Stimulated activated naive CD8-positive, alpha-beta T cell treated with anti-CD3 and anti-CD28 coated beads, Interleukin-15, Interleukin-2, amounts not matched to agents 100 ng/mL and 50 ng/mL, for 24 hours (primary cell): Measurements from ENCODE around the gene UBIAD1.

Source experiments
- H3K27ac Mint-ChIP-seq: one replicate; pipeline ENCODE4 v1.8.0; 2021; ENCODE audit warnings: mild to moderate bottlenecking, mixed read lengths
- H3K27me3 Mint-ChIP-seq: one replicate; pipeline ENCODE4 v1.8.0; 2021; ENCODE audit warnings: mixed read lengths
- H3K36me3 Mint-ChIP-seq: one replicate; pipeline ENCODE4 v1.8.0; 2021; ENCODE audit warnings: low read depth, mixed read lengths
- H3K4me1 Mint-ChIP-seq: one replicate; pipeline ENCODE4 v1.8.0; 2021; ENCODE audit warnings: low read depth, mixed read lengths
- H3K4me3 Mint-ChIP-seq: one replicate; pipeline ENCODE4 v1.8.0; 2021; ENCODE audit warnings: mild to moderate bottlenecking, mixed read lengths
- H3K9me3 Mint-ChIP-seq: one replicate; pipeline ENCODE4 v1.8.0; 2021; ENCODE audit warnings: mixed read lengths

UBIAD1 gene

GRCh38 chr1:11272832-11273594 is at the start of gene UBIAD1:
Gene UBIAD1 (plus strand): TSS chr1:11273198. CDS start chr1:11273532, 334 bp downstream.
- H3K27ac Mint-ChIP-seq = peak within 1 kb of the TSS; percentile 90
- peaks cover 26% of the 10 kb centered on the region for H3K36me3 Mint-ChIP-seq
- peak within 1 kb of the TSS; percentile 97 for H3K4me3 Mint-ChIP-seq
- H3K9me3 Mint-ChIP-seq = no peaks in the 10 kb centered on the region
- H3K4me1 Mint-ChIP-seq = peaks cover 35% of the 10 kb centered on the region
- no peaks in the 10 kb centered on the region for H3K27me3 Mint-ChIP-seq

GRCh38 chr1:11227106-11228077 is 45.6 kb upstream of the UBIAD1 start:
- Mint-ChIP-seq H3K9me3 (no peaks in the 10 kb centered on the region), H3K27me3 (no peaks in the 10 kb centered on the region), H3K4me1 (peaks cover 23% of the 10 kb centered on the region), H3K27ac (peak overlapping the region; percentile 21), H3K4me3 (no peak overlapping the region), H3K36me3 (peaks cover 73% of the 10 kb centered on the region)

GRCh38 chr1:11229203-11229602 is 43.8 kb upstream of the UBIAD1 start:
- Mint-ChIP-seq H3K27me3 (no peaks in the 10 kb centered on the region), H3K9me3 (no peaks in the 10 kb centered on the region), H3K4me1 (peaks cover 23% of the 10 kb centered on the region), H3K36me3 (peaks cover 78% of the 10 kb centered on the region), H3K4me3 (no peak overlapping the region), H3K27ac (no peak overlapping the region)

- Mint-ChIP-seq H3K27me3 (no peaks in the 10 kb centered on the region), H3K4me1 (peaks cover 9% of the 10 kb centered on the region), H3K27ac (no peak overlapping the region), H3K9me3 (no peaks in the 10 kb centered on the region), H3K36me3 (peaks cover 74% of the 10 kb centered on the region), H3K4me3 (no peak overlapping the region)
Observed at GRCh38 chr1:11233208-11233607, 39.8 kb upstream of the UBIAD1 start.

GRCh38 chr1:11237356-11237755 is 35.6 kb upstream of the UBIAD1 start:
- Mint-ChIP-seq H3K27ac (no peak overlapping the region), H3K9me3 (no peaks in the 10 kb centered on the region), H3K4me1 (no peaks in the 10 kb centered on the region), H3K27me3 (no peaks in the 10 kb centered on the region), H3K4me3 (no peak overlapping the region), H3K36me3 (peaks cover 70% of the 10 kb centered on the region)

GRCh38 chr1:11238311-11238710 is 34.7 kb upstream of the UBIAD1 start:
- H3K36me3 Mint-ChIP-seq = peaks cover 72% of the 10 kb centered on the region

GRCh38 chr1:11245248-11245647 is 27.8 kb upstream of the UBIAD1 start:
- H3K4me1 Mint-ChIP-seq = peaks cover 4% of the 10 kb centered on the region
- H3K36me3 Mint-ChIP-seq = peaks cover 50% of the 10 kb centered on the region
- no peak overlapping the region for H3K4me3 Mint-ChIP-seq
- H3K27me3 Mint-ChIP-seq = no peaks in the 10 kb centered on the region
- peak overlapping the region; percentile 67 for H3K27ac Mint-ChIP-seq
- H3K9me3 Mint-ChIP-seq = no peaks in the 10 kb centered on the region

More at GRCh38 chr1:11238311-11238710, 34.7 kb upstream of the UBIAD1 start:
- no peak overlapping the region for H3K27ac Mint-ChIP-seq
- no peaks in the 10 kb centered on the region for H3K27me3 Mint-ChIP-seq
- H3K4me1 Mint-ChIP-seq = no peaks in the 10 kb centered on the region
- no peaks in the 10 kb centered on the region for H3K9me3 Mint-ChIP-seq
- H3K4me3 Mint-ChIP-seq = no peak overlapping the region

GRCh38 chr1:11245904-11246719 is 26.9 kb upstream of the UBIAD1 start:
- Mint-ChIP-seq H3K4me3 (no peak overlapping the region), H3K36me3 (peaks cover 54% of the 10 kb centered on the region), H3K9me3 (no peaks in the 10 kb centered on the region), H3K27ac (no peak overlapping the region), H3K27me3 (no peaks in the 10 kb centered on the region), H3K4me1 (peaks cover 4% of the 10 kb centered on the region)

GRCh38 chr1:11248169-11248568 is 24.8 kb upstream of the UBIAD1 start:
- Mint-ChIP-seq H3K36me3 (peaks cover 56% of the 10 kb centered on the region), H3K27me3 (no peaks in the 10 kb centered on the region), H3K27ac (no peak overlapping the region), H3K9me3 (no peaks in the 10 kb centered on the region), H3K4me3 (no peak overlapping the region), H3K4me1 (peaks cover 4% of the 10 kb centered on the region)

GRCh38 chr1:11252538-11252937 is 20.5 kb upstream of the UBIAD1 start:
- no peaks in the 10 kb centered on the region for H3K27me3 Mint-ChIP-seq
- H3K9me3 Mint-ChIP-seq = no peaks in the 10 kb centered on the region
- H3K27ac Mint-ChIP-seq = no peak overlapping the region
- H3K4me1 Mint-ChIP-seq = no peaks in the 10 kb centered on the region
- H3K4me3 Mint-ChIP-seq = no peak overlapping the region
- H3K36me3 Mint-ChIP-seq = peaks cover 62% of the 10 kb centered on the region

GRCh38 chr1:11253226-11253625 is 19.8 kb upstream of the UBIAD1 start:
- no peaks in the 10 kb centered on the region for H3K4me1 Mint-ChIP-seq
- no peak overlapping the region for H3K27ac Mint-ChIP-seq
- no peaks in the 10 kb centered on the region for H3K27me3 Mint-ChIP-seq
- H3K4me3 Mint-ChIP-seq = no peak overlapping the region
- H3K9me3 Mint-ChIP-seq = no peaks in the 10 kb centered on the region
- peaks cover 64% of the 10 kb centered on the region for H3K36me3 Mint-ChIP-seq

GRCh38 chr1:11256299-11256698 is 16.7 kb upstream of the UBIAD1 start:
- Mint-ChIP-seq H3K27ac (no peak overlapping the region), H3K9me3 (no peaks in the 10 kb centered on the region), H3K27me3 (no peaks in the 10 kb centered on the region), H3K4me1 (peaks cover 10% of the 10 kb centered on the region), H3K36me3 (peaks cover 62% of the 10 kb centered on the region), H3K4me3 (no peak overlapping the region)

GRCh38 chr1:11262171-11263049 is 10.6 kb upstream of the UBIAD1 start, which contains the start of gene MTOR:
Gene MTOR (minus strand): TSS chr1:11262551. CDS start chr1:11259409, 3,142 bp downstream.
- peak within 1 kb of the TSS; percentile 93 for H3K4me3 Mint-ChIP-seq
- H3K36me3 Mint-ChIP-seq = peaks cover 18% of the 10 kb centered on the region
- no peaks in the 10 kb centered on the region for H3K9me3 Mint-ChIP-seq
- H3K4me1 Mint-ChIP-seq = peaks cover 21% of the 10 kb centered on the region
- H3K27me3 Mint-ChIP-seq = no peaks in the 10 kb centered on the region
- peak within 1 kb of the TSS; percentile 91 for H3K27ac Mint-ChIP-seq
